SKM-1 treated with dmso at 0.1 percent for 144 hours (cell line): ENCODE results near the gene DCTPP1.
A peak's percentile ranks its signal among the peaks of the same experiment; 100 is the strongest.

Experiments
- DNase-seq: peaks from one replicate; lab custom pipeline; 2025; ENCODE audit not compliant: unreplicated experiment; lab: John Stamatoyannopoulos, UW

Gene DCTPP1

GRCh38 chr16:30382111-30382881 lies 47.5 kb downstream of the DCTPP1 start, which contains the start of gene SEPTIN1:
Gene SEPTIN1, minus strand, starts transcription at chr16:30382561. Its CDS starts 19 bp downstream, at chr16:30382542.
- DNase-seq, result no peak

- no peak for DNase-seq
Measured at GRCh38 chr16:30381291-30382041, 48.4 kb downstream of the DCTPP1 start.

GRCh38 chr16:30380803-30381208 lies 49.0 kb downstream of the DCTPP1 start:
- no peak for DNase-seq

- DNase-seq, result no peak
Measured at GRCh38 chr16:30380072-30380802, 49.6 kb downstream of the DCTPP1 start.

- DNase-seq, result no peak
Measured at GRCh38 chr16:30379158-30379783, 50.6 kb downstream of the DCTPP1 start.

- DNase-seq, result peak; percentile 97
Measured at GRCh38 chr16:30378236-30379157, 51.3 kb downstream of the DCTPP1 start.

GRCh38 chr16:30377812-30378235 lies 52.0 kb downstream of the DCTPP1 start:
- peak; percentile 69 for DNase-seq

- DNase-seq, result peak; percentile 69
Measured at GRCh38 chr16:30377050-30377811, 52.6 kb downstream of the DCTPP1 start.

- DNase-seq, result no peak
Measured at GRCh38 chr16:30376461-30376902, 53.3 kb downstream of the DCTPP1 start.

GRCh38 chr16:30375864-30376263 lies 54.0 kb downstream of the DCTPP1 start:
- no peak for DNase-seq

- DNase-seq, result no peak
Measured at GRCh38 chr16:30374538-30374937, 55.3 kb downstream of the DCTPP1 start, which contains the start of gene MYL11. Gene MYL11, plus strand, starts transcription at chr16:30374802. Its CDS starts 56 bp downstream, at chr16:30374858.
